GM23338 (cell line): ENCODE results near the gene TERC. TPM values are rescaled to one million over a fixed set of nuclear protein-coding genes. Genes with fewer than 3 reads are reported as not detected.

ENCODE experiments used
- ATAC-seq: fragments of 200-7000 bp; cut with Tn5 transposase; 3 replicates; pipeline ENCODE4 v1.9.1; 2020
- DNase-seq: peaks from one replicate; pipeline ENCODE4 v3.0.0-alpha.2; 2015; ENCODE audit warnings: low spot score
- H2AFZ ChIP-seq: fragments of 200-600 bp; sonication (generic); 2 replicates; pipeline ENCODE4 v1.8.0; 2016; ENCODE audit warnings: antibody characterized with exemption, mild to moderate bottlenecking, moderate library complexity
- H3F3A ChIP-seq: fragments of 200-600 bp; sonication (generic); replicated peaks from 2 replicates; pipeline ENCODE4 v1.8.0; 2017; ENCODE audit warnings: antibody characterized with exemption, mixed run types, low read depth
- H3K27ac ChIP-seq: fragments of 200-600 bp; sonication (generic); 2 replicates; pipeline ENCODE4 v1.6.1; 2016; ENCODE audit warnings: low read depth
- H3K27me3 ChIP-seq: fragments of 200-600 bp; sonication (generic); 2 replicates; pipeline ENCODE4 v1.8.0; 2016; ENCODE audit warnings: mild to moderate bottlenecking, mixed run types, moderate library complexity; ENCODE audit not compliant: insufficient read depth
- H3K36me3 ChIP-seq: fragments of 200-600 bp; sonication (generic); 2 replicates; pipeline ENCODE4 v1.8.0; 2016; ENCODE audit warnings: mild to moderate bottlenecking; ENCODE audit not compliant: insufficient read depth
- H3K4me1 ChIP-seq: fragments of 200-600 bp; sonication (generic); 2 replicates; pipeline ENCODE4 v1.8.0; 2016; ENCODE audit warnings: mild to moderate bottlenecking, moderate library complexity; ENCODE audit not compliant: insufficient read depth
- H3K4me2 ChIP-seq: fragments of 200-600 bp; sonication (generic); 2 replicates; pipeline ENCODE4 v1.7.1; 2017; ENCODE audit warnings: mixed run types
- H3K4me3 ChIP-seq: fragments of 200-600 bp; sonication (generic); 2 replicates; pipeline ENCODE4 v1.6.1; 2016; ENCODE audit warnings: mixed run types
- H3K79me2 ChIP-seq: fragments of 200-600 bp; sonication (generic); replicated peaks from 2 replicates; pipeline ENCODE4 v1.8.0; 2017; ENCODE audit warnings: mild to moderate bottlenecking; ENCODE audit not compliant: insufficient read depth
- H3K9me2 ChIP-seq: fragments of 200-600 bp; sonication (generic); 2 replicates; pipeline ENCODE4 v1.8.0; 2017; ENCODE audit not compliant: insufficient read depth
- H4K20me1 ChIP-seq: fragments of 200-600 bp; sonication (generic); replicated peaks from 2 replicates; pipeline ENCODE4 v1.8.0; 2017; ENCODE audit warnings: mild to moderate bottlenecking; ENCODE audit not compliant: insufficient read depth
- H3K27ac Mint-ChIP-seq: 2 replicates; pipeline ENCODE4 v1.8.0; 2020; ENCODE audit warnings: inconsistent platforms, mild to moderate bottlenecking, moderate library complexity, mixed read lengths
- H3K27me3 Mint-ChIP-seq: 3 replicates; pipeline ENCODE4 v1.8.0; 2022; ENCODE audit warnings: low read depth, mild to moderate bottlenecking, moderate library complexity, mixed read lengths, inconsistent platforms; ENCODE audit not compliant: insufficient read depth, poor library complexity
- H3K36me3 Mint-ChIP-seq: 3 replicates; pipeline ENCODE4 v1.8.0; 2021; ENCODE audit warnings: low read depth, mild to moderate bottlenecking, inconsistent platforms, moderate library complexity, mixed read lengths
- H3K4me1 Mint-ChIP-seq: 3 replicates; pipeline ENCODE4 v1.8.0; 2020; ENCODE audit warnings: mild to moderate bottlenecking, inconsistent platforms, mixed read lengths
- H3K4me3 Mint-ChIP-seq: 3 replicates; pipeline ENCODE4 v1.8.0; 2021; ENCODE audit warnings: moderate library complexity, mild to moderate bottlenecking, inconsistent platforms, mixed read lengths
- H3K9me3 Mint-ChIP-seq: 3 replicates; pipeline ENCODE4 v1.8.0; 2020; ENCODE audit warnings: moderate library complexity, mild to moderate bottlenecking, inconsistent platforms, mixed read lengths
- CREB1 ChIP-seq: fragments of 250-450 bp; sonication (Bioruptor Pico); IDR thresholded peaks from 2 replicates; pipeline ENCODE4 v1.5.0; 2020; ENCODE audit warnings: low read depth, mild to moderate bottlenecking, moderate library complexity
- EZH2 ChIP-seq: fragments of 200-600 bp; sonication (generic); IDR thresholded peaks from one replicate; pipeline ENCODE4 v1.8.0; 2017; ENCODE audit warnings: antibody characterized with exemption, mild to moderate bottlenecking, low read depth; ENCODE audit not compliant: unreplicated experiment
- EZH2phosphoT487 ChIP-seq: fragments of 200-600 bp; sonication (generic); IDR thresholded peaks from one replicate; pipeline ENCODE4 v1.8.1; 2018; ENCODE audit warnings: antibody characterized with exemption; ENCODE audit not compliant: unreplicated experiment
- JUNB ChIP-seq: IDR thresholded peaks from one replicate; pipeline ENCODE4 v1.6.1; 2016; ENCODE audit warnings: antibody characterized with exemption; ENCODE audit not compliant: unreplicated experiment
- NANOG ChIP-seq: IDR thresholded peaks from 2 replicates; pipeline ENCODE4 v1.6.1; 2016; ENCODE audit warnings: antibody characterized with exemption, borderline replicate concordance
- POLR2AphosphoS5 ChIP-seq: IDR thresholded peaks from 2 replicates; pipeline ENCODE4 v1.6.1; 2016; ENCODE audit warnings: antibody characterized with exemption, low read depth
- STAT1 ChIP-seq: IDR thresholded peaks from one replicate; pipeline ENCODE4 v1.6.1; 2016; ENCODE audit warnings: antibody characterized with exemption; ENCODE audit not compliant: unreplicated experiment
- ZNF114 ChIP-seq: fragments of 250-450 bp; sonication (Bioruptor Pico); IDR thresholded peaks from 2 replicates; pipeline ENCODE4 v1.5.0; 2020; ENCODE audit warnings: mild to moderate bottlenecking, moderate library complexity
- ZNF331 ChIP-seq: fragments of 250-450 bp; sonication (Bioruptor Pico); IDR thresholded peaks from 2 replicates; pipeline ENCODE4 v1.5.0; 2020; ENCODE audit warnings: low read depth, mild to moderate bottlenecking, moderate library complexity
- polyA plus RNA-seq: library from polyadenylated mRNA; unstranded; fragments of >200 nt; fragmentation: Nextera tagmentation; extraction: Ambion mirVana; gene quantifications from 2 replicates; pipeline ENCODE4 v1.2.1, GENCODE V29; 2016
- total RNA-seq: library from RNA; depleted of rRNA; stranded (reverse); fragments of >200 nt; shearing (Covaris generic); gene quantifications from 2 replicates; pipeline ENCODE4 v1.2.3, GENCODE V29; 2014
- TF ChIP-seq, protein P1 (sequence below): fragments of 250-450 bp; sonication (Bioruptor Pico); IDR thresholded peaks from 2 replicates; pipeline ENCODE4 v1.5.0; 2020; ENCODE audit warnings: mild to moderate bottlenecking, moderate library complexity
- TF ChIP-seq, protein P2 (sequence below): IDR thresholded peaks from 2 replicates; pipeline ENCODE4 v1.6.1; 2016; ENCODE audit warnings: antibody characterized with exemption
- TF ChIP-seq, protein P3 (sequence below), 2 experiments: fragments of 200-600 bp in 1 of 2; sonication (generic) in 1 of 2; conservative IDR thresholded peaks; 2 replicates each; pipeline versions ENCODE4 v1.5.1 to v1.6.1; 2016 to 2017; ENCODE audit warnings: antibody characterized with exemption in 2 of 2, low read depth in 2 of 2, mild to moderate bottlenecking in 2 of 2, moderate library complexity in 1 of 2
- TF ChIP-seq, protein P4 (sequence below): IDR thresholded peaks from one replicate; pipeline ENCODE4 v1.6.1; 2018; ENCODE audit warnings: antibody characterized with exemption; ENCODE audit not compliant: unreplicated experiment

The TERC gene
- total and polyA plus RNA-seq, 2 experiments from 2014 or later: 1.7 to 206 TPM

DNA sequence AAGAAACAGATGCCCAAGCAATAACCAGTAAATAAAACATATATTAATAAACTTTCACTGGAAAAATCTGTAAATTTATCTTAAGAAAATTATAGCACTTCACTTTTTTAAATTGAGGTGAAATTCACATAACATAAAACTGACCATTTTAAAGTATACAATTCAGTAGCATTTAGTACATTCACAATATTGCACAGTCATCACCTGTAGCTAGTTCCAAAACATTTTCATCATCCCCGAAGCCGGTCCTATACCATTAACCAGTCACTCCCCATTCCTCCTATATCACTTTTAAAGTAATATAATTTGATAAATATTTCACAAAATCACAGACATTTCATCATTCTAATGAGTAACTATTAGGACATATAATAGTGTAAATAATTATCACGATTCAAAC, 39.8 kb upstream of the TERC start:
- H3F3A ChIP-seq: no peaks in the 10 kb centered on the region
- H3K4me1 Mint-ChIP-seq: peaks cover 3% of the 10 kb centered on the region
- ATAC-seq: no peak
- no peak overlapping the region for H3K4me2 ChIP-seq
- no peak for DNase-seq
- no peak overlapping the region for H3K4me3 ChIP-seq
- H3K27ac ChIP-seq: no peak overlapping the region
- H3K27me3 ChIP-seq: no peaks in the 10 kb centered on the region
- H3K79me2 ChIP-seq: no peaks in the 10 kb centered on the region
- no peaks in the 10 kb centered on the region for H4K20me1 ChIP-seq
- no peak overlapping the region for H3K27ac Mint-ChIP-seq
- no peaks in the 10 kb centered on the region for H3K27me3 Mint-ChIP-seq
- H2AFZ ChIP-seq: no peak overlapping the region
- no peaks in the 10 kb centered on the region for H3K36me3 ChIP-seq
- 0 out of 2 replicates have a peak, but pooled peaks cover 3% of the 10 kb centered on the region for H3K4me1 ChIP-seq
- no peaks in the 10 kb centered on the region for H3K9me3 Mint-ChIP-seq
- H3K4me3 Mint-ChIP-seq: no peak overlapping the region
- no peaks in the 10 kb centered on the region for H3K36me3 Mint-ChIP-seq
- no peaks in the 10 kb centered on the region for H3K9me2 ChIP-seq
- TF ChIP-seq, protein P1, sequence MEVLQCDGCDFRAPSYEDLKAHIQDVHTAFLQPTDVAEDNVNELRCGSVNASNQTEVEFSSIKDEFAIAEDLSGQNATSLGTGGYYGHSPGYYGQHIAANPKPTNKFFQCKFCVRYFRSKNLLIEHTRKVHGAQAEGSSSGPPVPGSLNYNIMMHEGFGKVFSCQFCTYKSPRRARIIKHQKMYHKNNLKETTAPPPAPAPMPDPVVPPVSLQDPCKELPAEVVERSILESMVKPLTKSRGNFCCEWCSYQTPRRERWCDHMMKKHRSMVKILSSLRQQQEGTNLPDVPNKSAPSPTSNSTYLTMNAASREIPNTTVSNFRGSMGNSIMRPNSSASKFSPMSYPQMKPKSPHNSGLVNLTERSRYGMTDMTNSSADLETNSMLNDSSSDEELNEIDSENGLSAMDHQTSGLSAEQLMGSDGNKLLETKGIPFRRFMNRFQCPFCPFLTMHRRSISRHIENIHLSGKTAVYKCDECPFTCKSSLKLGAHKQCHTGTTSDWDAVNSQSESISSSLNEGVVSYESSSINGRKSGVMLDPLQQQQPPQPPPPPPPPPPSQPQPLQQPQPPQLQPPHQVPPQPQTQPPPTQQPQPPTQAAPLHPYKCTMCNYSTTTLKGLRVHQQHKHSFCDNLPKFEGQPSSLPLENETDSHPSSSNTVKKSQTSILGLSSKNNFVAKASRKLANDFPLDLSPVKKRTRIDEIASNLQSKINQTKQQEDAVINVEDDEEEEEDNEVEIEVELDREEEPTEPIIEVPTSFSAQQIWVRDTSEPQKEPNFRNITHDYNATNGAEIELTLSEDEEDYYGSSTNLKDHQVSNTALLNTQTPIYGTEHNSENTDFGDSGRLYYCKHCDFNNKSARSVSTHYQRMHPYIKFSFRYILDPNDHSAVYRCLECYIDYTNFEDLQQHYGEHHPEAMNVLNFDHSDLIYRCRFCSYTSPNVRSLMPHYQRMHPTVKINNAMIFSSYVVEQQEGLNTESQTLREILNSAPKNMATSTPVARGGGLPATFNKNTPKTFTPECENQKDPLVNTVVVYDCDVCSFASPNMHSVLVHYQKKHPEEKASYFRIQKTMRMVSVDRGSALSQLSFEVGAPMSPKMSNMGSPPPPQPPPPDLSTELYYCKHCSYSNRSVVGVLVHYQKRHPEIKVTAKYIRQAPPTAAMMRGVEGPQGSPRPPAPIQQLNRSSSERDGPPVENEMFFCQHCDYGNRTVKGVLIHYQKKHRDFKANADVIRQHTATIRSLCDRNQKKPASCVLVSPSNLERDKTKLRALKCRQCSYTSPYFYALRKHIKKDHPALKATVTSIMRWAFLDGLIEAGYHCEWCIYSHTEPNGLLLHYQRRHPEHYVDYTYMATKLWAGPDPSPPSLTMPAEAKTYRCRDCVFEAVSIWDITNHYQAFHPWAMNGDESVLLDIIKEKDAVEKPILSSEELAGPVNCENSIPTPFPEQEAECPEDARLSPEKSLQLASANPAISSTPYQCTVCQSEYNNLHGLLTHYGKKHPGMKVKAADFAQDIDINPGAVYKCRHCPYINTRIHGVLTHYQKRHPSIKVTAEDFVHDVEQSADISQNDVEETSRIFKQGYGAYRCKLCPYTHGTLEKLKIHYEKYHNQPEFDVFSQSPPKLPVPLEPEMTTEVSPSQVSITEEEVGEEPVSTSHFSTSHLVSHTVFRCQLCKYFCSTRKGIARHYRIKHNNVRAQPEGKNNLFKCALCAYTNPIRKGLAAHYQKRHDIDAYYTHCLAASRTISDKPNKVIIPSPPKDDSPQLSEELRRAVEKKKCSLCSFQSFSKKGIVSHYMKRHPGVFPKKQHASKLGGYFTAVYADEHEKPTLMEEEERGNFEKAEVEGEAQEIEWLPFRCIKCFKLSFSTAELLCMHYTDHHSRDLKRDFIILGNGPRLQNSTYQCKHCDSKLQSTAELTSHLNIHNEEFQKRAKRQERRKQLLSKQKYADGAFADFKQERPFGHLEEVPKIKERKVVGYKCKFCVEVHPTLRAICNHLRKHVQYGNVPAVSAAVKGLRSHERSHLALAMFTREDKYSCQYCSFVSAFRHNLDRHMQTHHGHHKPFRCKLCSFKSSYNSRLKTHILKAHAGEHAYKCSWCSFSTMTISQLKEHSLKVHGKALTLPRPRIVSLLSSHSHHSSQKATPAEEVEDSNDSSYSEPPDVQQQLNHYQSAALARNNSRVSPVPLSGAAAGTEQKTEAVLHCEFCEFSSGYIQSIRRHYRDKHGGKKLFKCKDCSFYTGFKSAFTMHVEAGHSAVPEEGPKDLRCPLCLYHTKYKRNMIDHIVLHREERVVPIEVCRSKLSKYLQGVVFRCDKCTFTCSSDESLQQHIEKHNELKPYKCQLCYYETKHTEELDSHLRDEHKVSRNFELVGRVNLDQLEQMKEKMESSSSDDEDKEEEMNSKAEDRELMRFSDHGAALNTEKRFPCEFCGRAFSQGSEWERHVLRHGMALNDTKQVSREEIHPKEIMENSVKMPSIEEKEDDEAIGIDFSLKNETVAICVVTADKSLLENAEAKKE (CRISPR knock-in tag): no peak
- TF ChIP-seq EZH2 (no peak), STAT1 (no peak), POLR2AphosphoS5 (no peak), NANOG (no peak), ZNF331 (CRISPR knock-in tag) (no peak), CREB1 (CRISPR knock-in tag) (no peak), EZH2phosphoT487 (no peak), JUNB (no peak), ZNF114 (CRISPR knock-in tag) (no peak)
- TF ChIP-seq, protein P2, sequence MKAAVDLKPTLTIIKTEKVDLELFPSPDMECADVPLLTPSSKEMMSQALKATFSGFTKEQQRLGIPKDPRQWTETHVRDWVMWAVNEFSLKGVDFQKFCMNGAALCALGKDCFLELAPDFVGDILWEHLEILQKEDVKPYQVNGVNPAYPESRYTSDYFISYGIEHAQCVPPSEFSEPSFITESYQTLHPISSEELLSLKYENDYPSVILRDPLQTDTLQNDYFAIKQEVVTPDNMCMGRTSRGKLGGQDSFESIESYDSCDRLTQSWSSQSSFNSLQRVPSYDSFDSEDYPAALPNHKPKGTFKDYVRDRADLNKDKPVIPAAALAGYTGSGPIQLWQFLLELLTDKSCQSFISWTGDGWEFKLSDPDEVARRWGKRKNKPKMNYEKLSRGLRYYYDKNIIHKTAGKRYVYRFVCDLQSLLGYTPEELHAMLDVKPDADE: no peak
- TF ChIP-seq, protein P3, sequence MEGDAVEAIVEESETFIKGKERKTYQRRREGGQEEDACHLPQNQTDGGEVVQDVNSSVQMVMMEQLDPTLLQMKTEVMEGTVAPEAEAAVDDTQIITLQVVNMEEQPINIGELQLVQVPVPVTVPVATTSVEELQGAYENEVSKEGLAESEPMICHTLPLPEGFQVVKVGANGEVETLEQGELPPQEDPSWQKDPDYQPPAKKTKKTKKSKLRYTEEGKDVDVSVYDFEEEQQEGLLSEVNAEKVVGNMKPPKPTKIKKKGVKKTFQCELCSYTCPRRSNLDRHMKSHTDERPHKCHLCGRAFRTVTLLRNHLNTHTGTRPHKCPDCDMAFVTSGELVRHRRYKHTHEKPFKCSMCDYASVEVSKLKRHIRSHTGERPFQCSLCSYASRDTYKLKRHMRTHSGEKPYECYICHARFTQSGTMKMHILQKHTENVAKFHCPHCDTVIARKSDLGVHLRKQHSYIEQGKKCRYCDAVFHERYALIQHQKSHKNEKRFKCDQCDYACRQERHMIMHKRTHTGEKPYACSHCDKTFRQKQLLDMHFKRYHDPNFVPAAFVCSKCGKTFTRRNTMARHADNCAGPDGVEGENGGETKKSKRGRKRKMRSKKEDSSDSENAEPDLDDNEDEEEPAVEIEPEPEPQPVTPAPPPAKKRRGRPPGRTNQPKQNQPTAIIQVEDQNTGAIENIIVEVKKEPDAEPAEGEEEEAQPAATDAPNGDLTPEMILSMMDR (conservative IDR thresholded peaks at IDR 0.05; ENCODE audit: low read depth in 2 of 2): no peak
- TF ChIP-seq, protein P4, sequence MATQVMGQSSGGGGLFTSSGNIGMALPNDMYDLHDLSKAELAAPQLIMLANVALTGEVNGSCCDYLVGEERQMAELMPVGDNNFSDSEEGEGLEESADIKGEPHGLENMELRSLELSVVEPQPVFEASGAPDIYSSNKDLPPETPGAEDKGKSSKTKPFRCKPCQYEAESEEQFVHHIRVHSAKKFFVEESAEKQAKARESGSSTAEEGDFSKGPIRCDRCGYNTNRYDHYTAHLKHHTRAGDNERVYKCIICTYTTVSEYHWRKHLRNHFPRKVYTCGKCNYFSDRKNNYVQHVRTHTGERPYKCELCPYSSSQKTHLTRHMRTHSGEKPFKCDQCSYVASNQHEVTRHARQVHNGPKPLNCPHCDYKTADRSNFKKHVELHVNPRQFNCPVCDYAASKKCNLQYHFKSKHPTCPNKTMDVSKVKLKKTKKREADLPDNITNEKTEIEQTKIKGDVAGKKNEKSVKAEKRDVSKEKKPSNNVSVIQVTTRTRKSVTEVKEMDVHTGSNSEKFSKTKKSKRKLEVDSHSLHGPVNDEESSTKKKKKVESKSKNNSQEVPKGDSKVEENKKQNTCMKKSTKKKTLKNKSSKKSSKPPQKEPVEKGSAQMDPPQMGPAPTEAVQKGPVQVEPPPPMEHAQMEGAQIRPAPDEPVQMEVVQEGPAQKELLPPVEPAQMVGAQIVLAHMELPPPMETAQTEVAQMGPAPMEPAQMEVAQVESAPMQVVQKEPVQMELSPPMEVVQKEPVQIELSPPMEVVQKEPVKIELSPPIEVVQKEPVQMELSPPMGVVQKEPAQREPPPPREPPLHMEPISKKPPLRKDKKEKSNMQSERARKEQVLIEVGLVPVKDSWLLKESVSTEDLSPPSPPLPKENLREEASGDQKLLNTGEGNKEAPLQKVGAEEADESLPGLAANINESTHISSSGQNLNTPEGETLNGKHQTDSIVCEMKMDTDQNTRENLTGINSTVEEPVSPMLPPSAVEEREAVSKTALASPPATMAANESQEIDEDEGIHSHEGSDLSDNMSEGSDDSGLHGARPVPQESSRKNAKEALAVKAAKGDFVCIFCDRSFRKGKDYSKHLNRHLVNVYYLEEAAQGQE: no peak
